Neuronal stem cell (in vitro differentiated cells): Measurements from ENCODE around the gene HDX.

Source experiments
- DNase-seq: peaks from one replicate; pipeline ENCODE4 v3.0.0-alpha.2; 2013; ENCODE audit warnings: low spot score
- H2AFZ ChIP-seq: one replicate; pipeline ENCODE4 v1.6.1; 2013; ENCODE audit warnings: mild to moderate bottlenecking, low read length, inconsistent platforms
- H2AK5ac ChIP-seq: 2 replicates; pipeline ENCODE4 v1.6.1; 2013; ENCODE audit warnings: low read depth, mild to moderate bottlenecking, inconsistent platforms, low read length, moderate library complexity, mixed read lengths
- H2BK120ac ChIP-seq: 2 replicates; pipeline ENCODE4 v1.6.1; 2013; ENCODE audit warnings: low read depth, mild to moderate bottlenecking, inconsistent platforms, low read length, moderate library complexity, mixed read lengths
- H2BK12ac ChIP-seq: one replicate; pipeline ENCODE4 v1.6.1; 2013; ENCODE audit warnings: low read length, inconsistent platforms
- H2BK15ac ChIP-seq: 2 replicates; pipeline ENCODE4 v1.6.1; 2013; ENCODE audit warnings: mild to moderate bottlenecking, low read length, inconsistent platforms, mixed read lengths
- H2BK5ac ChIP-seq: one replicate; pipeline ENCODE4 v1.6.1; 2013; ENCODE audit warnings: inconsistent platforms, mild to moderate bottlenecking, low read length, moderate library complexity
- H3K14ac ChIP-seq: one replicate; pipeline ENCODE4 v1.6.1; 2013; ENCODE audit warnings: low read length, inconsistent platforms
- H3K18ac ChIP-seq: 2 replicates; pipeline ENCODE4 v1.6.1; 2013; ENCODE audit warnings: low read length, inconsistent platforms
- H3K23ac ChIP-seq: 2 replicates; pipeline ENCODE4 v1.6.1; 2013; ENCODE audit warnings: low read depth, mild to moderate bottlenecking, mixed read lengths, low read length, inconsistent platforms; ENCODE audit not compliant: poor library complexity
- H3K27ac ChIP-seq: replicated peaks from 3 replicates; pipeline ENCODE4 v1.5.1; 2013; ENCODE audit warnings: low read length, inconsistent platforms
- H3K27me3 ChIP-seq, 3 experiments: 2 replicates each; pipeline ENCODE4 v1.6.1; 2013; ENCODE audit warnings: low read length in 3 of 3, mild to moderate bottlenecking in 2 of 3, inconsistent platforms in 1 of 3, low read depth in 1 of 3, mixed read lengths in 1 of 3, moderate library complexity in 1 of 3; ENCODE audit not compliant: control insufficient read depth in 3 of 3, insufficient read depth in 3 of 3
- H3K36me3 ChIP-seq, 2 donors: replicated peaks in 1 of 2; 2 replicates each; pipeline ENCODE4 v1.6.1; 2013; ENCODE audit warnings: low read length in 2 of 2; ENCODE audit not compliant: control insufficient read depth in 2 of 2, insufficient read depth in 2 of 2
- H3K4ac ChIP-seq: 2 replicates; pipeline ENCODE4 v1.6.1; 2013; ENCODE audit warnings: inconsistent platforms, mild to moderate bottlenecking, low read length, moderate library complexity
- H3K4me1 ChIP-seq, 2 donors: 1 replicate in 1 of 2; 2 replicates in 1 of 2; pipeline ENCODE4 v1.6.1; 2013; ENCODE audit warnings: low read length in 2 of 2, low read depth in 1 of 2; ENCODE audit not compliant: control insufficient read depth in 2 of 2, insufficient read depth in 1 of 2
- H3K4me2 ChIP-seq: one replicate; pipeline ENCODE4 v1.6.1; 2013; ENCODE audit warnings: mild to moderate bottlenecking, low read length, inconsistent platforms; ENCODE audit not compliant: insufficient read depth, poor library complexity, severe bottlenecking
- H3K4me3 ChIP-seq, 2 donors: 2 replicates each; pipeline ENCODE4 v1.5.1; 2013; ENCODE audit warnings: low read length in 2 of 2, mild to moderate bottlenecking in 2 of 2, inconsistent platforms in 1 of 2, moderate library complexity in 1 of 2
- H3K79me1 ChIP-seq: one replicate; pipeline ENCODE4 v1.6.1; 2013; ENCODE audit warnings: low read depth, mild to moderate bottlenecking, inconsistent platforms, low read length, moderate library complexity
- H3K9ac ChIP-seq: one replicate; pipeline ENCODE4 v1.6.1; 2013; ENCODE audit warnings: mild to moderate bottlenecking, low read depth, low read length, inconsistent platforms; ENCODE audit not compliant: poor library complexity
- H3K9me3 ChIP-seq, 2 donors: replicated peaks in 1 of 2; 2 replicates each; pipeline versions ENCODE3 to v1.6.1; 2013; ENCODE audit warnings: low read length in 2 of 2, mild to moderate bottlenecking in 2 of 2, inconsistent platforms in 1 of 2, low read depth in 1 of 2, mixed read lengths in 1 of 2, moderate library complexity in 1 of 2; ENCODE audit not compliant: control insufficient read depth in 2 of 2, insufficient read depth in 1 of 2
- H4K8ac ChIP-seq: one replicate; pipeline ENCODE4 v1.6.1; 2013; ENCODE audit warnings: low read depth, mild to moderate bottlenecking, inconsistent platforms, low read length, moderate library complexity
- H4K91ac ChIP-seq: one replicate; pipeline ENCODE4 v1.6.1; 2013; ENCODE audit warnings: low read length, low read depth, mild to moderate bottlenecking, inconsistent platforms; ENCODE audit not compliant: poor library complexity
- WGBS, 2 donors: extraction: QIAGEN DNeasy Blood & Tissue Kit; methylation state at CpG; one replicate each; pipeline ENCODE4 v1.1.7; 2013; ENCODE audit warnings: missing lambda C conversion rate in 2 of 2, mixed read lengths in 1 of 2; ENCODE audit not compliant: insufficient read length in 2 of 2, insufficient replicate concordance in 1 of 2; ENCODE audit errors: extremely low coverage in 2 of 2; 5-methylcytosine and 5-hydroxymethylcytosine counted together

Gene HDX

GRCh38 chrX:84441143-84441542, 61.1 kb downstream of the HDX start:
- Histone ChIP-seq H3K27me3 (no peaks in the 10 kb centered on the region), H2BK12ac (no peak overlapping the region), H3K4me3 (no peak overlapping the region), H3K36me3 (peaks cover 2 to 6% of the 10 kb centered on the region in 2 donors), H3K4me1 (no peaks in the 10 kb centered on the region), H3K23ac (no peak overlapping the region), H2AK5ac (no peak overlapping the region), H2BK15ac (no peak overlapping the region), H2BK120ac (no peak overlapping the region), H3K18ac (no peak overlapping the region), H3K27ac (no peak overlapping the region), H3K9ac (no peak overlapping the region), H2AFZ (no peak overlapping the region), H3K14ac (no peak overlapping the region), H3K9me3 (peaks cover 1 to 23% of the 10 kb centered on the region in 2 donors), H4K8ac (no peak overlapping the region), H4K91ac (no peak overlapping the region), H3K4ac (no peak overlapping the region), H3K79me1 (no peaks in the 10 kb centered on the region), H2BK5ac (no peak overlapping the region), H3K4me2 (no peak overlapping the region)
- WGBS, 2 donors: no CpG with 5 or more reads among the region's 1 CpG
- DNase-seq: no peak

GRCh38 chrX:84415140-84415539, 87.1 kb downstream of the HDX start:
- H3K27me3 ChIP-seq: no peaks in the 10 kb centered on the region
- no peak overlapping the region for H3K23ac ChIP-seq
- H3K4ac ChIP-seq: no peak overlapping the region
- no peaks in the 10 kb centered on the region for H3K9me3 ChIP-seq
- H3K36me3 ChIP-seq: no peaks in the 10 kb centered on the region
- H2AFZ ChIP-seq: no peak overlapping the region
- no peak overlapping the region for H2BK15ac ChIP-seq
- H3K9ac ChIP-seq: no peak overlapping the region
- H4K8ac ChIP-seq: no peak overlapping the region
- no peak overlapping the region for H2BK12ac ChIP-seq
- no peak overlapping the region for H4K91ac ChIP-seq
- H3K14ac ChIP-seq: no peak overlapping the region
- no peak overlapping the region for H3K4me3 ChIP-seq
- DNase-seq: no peak
- H3K18ac ChIP-seq: no peak overlapping the region
- no peaks in the 10 kb centered on the region for H3K79me1 ChIP-seq
- no peak overlapping the region for H2BK5ac ChIP-seq
- H3K4me2 ChIP-seq: no peak overlapping the region
- no peak overlapping the region for H2BK120ac ChIP-seq
- H3K4me1 ChIP-seq: no peaks in the 10 kb centered on the region
- no peak overlapping the region for H3K27ac ChIP-seq
- no peak overlapping the region for H2AK5ac ChIP-seq

GRCh38 chrX:84363663-84364062, 138.6 kb downstream of the HDX start:
- no peak overlapping the region for H3K4me3 ChIP-seq
- H4K8ac ChIP-seq: no peak overlapping the region
- H3K9me3 ChIP-seq: no peaks in the 10 kb centered on the region
- H2BK12ac ChIP-seq: no peak overlapping the region
- no peak for DNase-seq
- no peaks in the 10 kb centered on the region for H3K4me1 ChIP-seq
- H2AK5ac ChIP-seq: no peak overlapping the region
- H3K36me3 ChIP-seq: peaks cover 0 to 3% of the 10 kb centered on the region in 2 donors
- no peak overlapping the region for H2BK5ac ChIP-seq
- no peak overlapping the region for H3K18ac ChIP-seq
- no peaks in the 10 kb centered on the region for H3K79me1 ChIP-seq
- H3K14ac ChIP-seq: no peak overlapping the region
- no peaks in the 10 kb centered on the region for H3K27me3 ChIP-seq
- no peak overlapping the region for H2AFZ ChIP-seq
- no peak overlapping the region for H3K9ac ChIP-seq
- no CpG with 5 or more reads among the region's 1 CpG for WGBS, 2 donors
- no peak overlapping the region for H4K91ac ChIP-seq
- H3K23ac ChIP-seq: no peak overlapping the region
- no peak overlapping the region for H2BK120ac ChIP-seq
- H3K4me2 ChIP-seq: no peak overlapping the region
- no peak overlapping the region for H3K27ac ChIP-seq
- H3K4ac ChIP-seq: no peak overlapping the region
- H2BK15ac ChIP-seq: no peak overlapping the region

- Histone ChIP-seq H3K9me3 (no peaks in the 10 kb centered on the region), H3K4me3 (no peak overlapping the region), H3K27ac (no peak overlapping the region), H3K79me1 (no peaks in the 10 kb centered on the region), H3K4ac (no peak overlapping the region), H4K8ac (no peak overlapping the region), H3K27me3 (no peaks in the 10 kb centered on the region), H2BK15ac (no peak overlapping the region), H3K4me1 (no peaks in the 10 kb centered on the region), H2BK120ac (no peak overlapping the region), H4K91ac (no peak overlapping the region), H3K14ac (no peak overlapping the region), H2AFZ (no peak overlapping the region), H3K23ac (no peak overlapping the region), H2BK5ac (no peak overlapping the region), H3K18ac (no peak overlapping the region), H2AK5ac (no peak overlapping the region), H3K36me3 (peaks cover 0 to 3% of the 10 kb centered on the region in 2 donors), H3K9ac (no peak overlapping the region), H2BK12ac (no peak overlapping the region), H3K4me2 (no peak overlapping the region)
- no peak for DNase-seq
- no CpG with 5 or more reads among the region's 3 CpGs for WGBS, 2 donors
These were observed 139.2 kb downstream of the HDX start for GRCh38 chrX:84363051-84363450.
